Embryonic facial prominence (tissue), 1 donor: ENCODE measurements around the gene ANKRD40.

Source experiments
- DNase-seq: peaks from one replicate; pipeline ENCODE4 v3.0.0-alpha.2; 2016; ENCODE audit errors: extremely low spot score

Gene ANKRD40

DNA sequence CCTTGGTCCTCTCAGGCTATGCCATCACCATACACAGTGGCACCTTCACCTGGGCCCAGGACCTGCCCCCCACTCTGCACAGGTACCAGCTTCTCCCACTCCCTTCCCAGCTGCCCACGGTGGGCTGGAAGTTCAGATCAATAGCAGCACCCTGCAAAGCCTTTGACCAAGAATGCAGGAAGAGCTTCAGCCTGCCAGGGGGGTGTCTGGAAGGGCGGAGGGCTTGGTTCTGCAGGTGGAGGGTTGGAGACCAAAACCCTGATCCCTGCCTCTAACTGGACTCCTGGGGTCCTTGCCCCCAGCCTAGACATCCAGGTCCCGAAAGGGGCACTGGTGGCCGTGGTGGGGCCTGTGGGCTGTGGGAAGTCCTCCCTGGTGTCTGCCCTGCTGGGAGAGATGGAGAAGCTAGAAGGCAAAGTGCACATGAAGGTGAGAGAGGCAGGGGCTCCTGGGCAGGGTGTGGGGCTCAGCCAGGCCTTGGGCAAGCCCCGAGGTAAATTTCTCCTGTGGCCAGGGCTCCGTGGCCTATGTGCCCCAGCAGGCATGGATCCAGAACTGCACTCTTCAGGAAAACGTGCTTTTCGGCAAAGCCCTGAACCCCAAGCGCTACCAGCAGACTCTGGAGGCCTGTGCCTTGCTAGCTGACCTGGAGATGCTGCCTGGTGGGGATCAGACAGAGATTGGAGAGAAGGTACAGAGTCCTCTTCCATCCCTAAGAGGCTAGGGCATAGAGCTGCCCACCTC, 38.7 kb downstream of the ANKRD40 start:
- DNase-seq = no peak

DNA sequence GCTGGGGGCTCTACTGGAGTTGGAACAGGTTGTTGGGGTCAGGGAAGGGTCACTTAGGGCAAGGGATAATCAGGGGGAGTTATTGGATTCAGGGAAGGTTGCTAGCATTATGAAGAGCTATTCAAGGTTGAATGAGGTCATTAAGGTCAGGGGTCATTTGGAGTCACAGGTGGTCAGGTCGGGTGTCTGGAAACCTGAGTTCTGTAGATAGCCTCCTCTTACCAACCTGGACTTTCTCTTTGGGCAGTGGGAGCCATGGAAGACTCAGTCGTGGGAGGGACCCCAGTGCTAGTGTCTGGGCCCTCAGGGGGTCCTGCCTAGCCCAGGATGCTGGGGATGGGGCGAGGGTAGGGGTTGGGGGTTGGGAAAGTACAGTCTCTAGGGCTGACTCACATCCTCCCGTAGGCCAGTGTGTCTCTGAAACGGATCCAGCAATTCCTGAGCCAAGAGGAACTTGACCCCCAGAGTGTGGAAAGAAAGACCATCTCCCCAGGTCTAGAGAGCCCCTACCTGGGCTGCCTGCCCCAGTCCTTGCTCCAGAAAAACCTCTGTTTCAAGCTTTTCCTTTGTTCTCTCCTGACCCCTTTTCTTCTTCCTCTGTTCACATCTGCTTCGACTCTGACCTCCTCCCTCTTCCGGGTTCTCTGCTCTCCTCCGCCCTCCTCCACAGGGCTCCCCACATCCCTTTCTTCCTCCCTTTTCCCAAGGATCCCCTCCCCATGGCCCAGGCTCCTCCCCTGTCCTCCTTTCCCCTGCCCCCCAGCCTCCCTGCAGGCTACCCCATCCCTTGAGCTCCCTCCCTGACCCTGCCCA, 39.5 kb downstream of the ANKRD40 start:
- DNase-seq = no peak

DNA sequence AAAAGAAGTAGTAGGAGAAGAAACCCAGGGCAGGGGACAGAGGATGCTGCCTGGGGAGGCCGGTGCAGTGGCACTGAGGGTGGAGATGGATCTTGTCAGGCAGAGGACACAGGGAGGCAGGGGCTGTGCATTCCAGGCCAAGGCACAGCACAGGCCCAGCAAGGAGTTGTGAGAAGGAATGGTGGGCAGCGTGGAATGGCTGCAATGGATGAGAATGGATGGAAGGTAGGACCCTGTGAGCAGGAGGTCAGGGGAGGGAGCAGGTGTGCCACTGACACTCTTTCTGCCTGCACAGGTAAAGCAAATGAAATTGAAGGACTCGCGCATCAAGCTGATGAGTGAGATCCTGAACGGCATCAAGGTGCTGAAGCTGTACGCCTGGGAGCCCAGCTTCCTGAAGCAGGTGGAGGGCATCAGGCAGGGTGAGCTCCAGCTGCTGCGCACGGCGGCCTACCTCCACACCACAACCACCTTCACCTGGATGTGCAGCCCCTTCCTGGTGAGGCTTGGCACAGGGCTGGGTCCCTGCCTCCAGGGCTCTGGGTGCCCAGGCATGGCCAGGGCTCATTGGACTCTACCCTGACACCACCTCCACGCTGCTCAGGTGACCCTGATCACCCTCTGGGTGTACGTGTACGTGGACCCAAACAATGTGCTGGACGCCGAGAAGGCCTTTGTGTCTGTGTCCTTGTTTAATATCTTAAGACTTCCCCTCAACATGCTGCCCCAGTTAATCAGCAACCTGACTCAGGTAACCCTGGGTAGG, 40.3 kb downstream of the ANKRD40 start:
- no peak for DNase-seq

DNA sequence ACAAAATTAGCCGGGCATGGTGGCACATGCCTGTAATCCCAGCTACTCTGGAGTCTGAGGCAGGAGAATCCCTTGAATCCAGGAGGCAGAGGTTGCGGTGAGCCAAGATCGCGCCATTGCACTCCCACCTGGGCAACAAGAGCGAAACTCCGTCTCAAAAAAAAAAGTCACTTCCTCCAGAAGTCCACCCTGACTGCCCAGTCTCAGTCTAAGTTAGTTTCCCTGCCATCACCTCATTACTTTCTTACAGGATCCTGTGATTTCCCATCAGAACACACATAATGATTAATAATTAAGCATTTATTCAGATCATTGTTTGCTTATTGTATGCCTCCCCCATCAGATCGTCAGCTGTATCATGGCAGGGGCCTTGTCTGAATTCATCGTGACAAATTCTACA, 41.4 kb downstream of the ANKRD40 start:
- no peak for DNase-seq

DNA sequence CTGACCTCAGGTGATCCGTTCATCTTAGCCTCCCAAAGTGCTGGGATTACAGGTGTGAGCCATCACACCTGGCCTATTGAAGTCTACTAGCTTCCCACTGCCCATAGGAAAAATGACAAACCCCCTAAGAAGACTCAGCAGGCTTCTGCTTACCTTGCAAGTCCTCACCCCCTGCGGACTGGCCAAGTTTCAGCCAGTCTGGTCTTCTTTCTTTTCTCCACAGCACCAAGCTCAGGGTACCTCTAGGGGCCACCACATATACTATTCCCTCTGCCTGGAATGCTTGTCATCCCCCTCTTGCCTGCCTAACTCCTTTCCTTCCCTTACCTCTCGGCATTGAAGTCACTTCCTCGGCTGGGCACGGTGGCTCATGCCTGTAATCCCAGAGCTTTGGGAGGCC, 41.9 kb downstream of the ANKRD40 start:
- DNase-seq = no peak

DNA sequence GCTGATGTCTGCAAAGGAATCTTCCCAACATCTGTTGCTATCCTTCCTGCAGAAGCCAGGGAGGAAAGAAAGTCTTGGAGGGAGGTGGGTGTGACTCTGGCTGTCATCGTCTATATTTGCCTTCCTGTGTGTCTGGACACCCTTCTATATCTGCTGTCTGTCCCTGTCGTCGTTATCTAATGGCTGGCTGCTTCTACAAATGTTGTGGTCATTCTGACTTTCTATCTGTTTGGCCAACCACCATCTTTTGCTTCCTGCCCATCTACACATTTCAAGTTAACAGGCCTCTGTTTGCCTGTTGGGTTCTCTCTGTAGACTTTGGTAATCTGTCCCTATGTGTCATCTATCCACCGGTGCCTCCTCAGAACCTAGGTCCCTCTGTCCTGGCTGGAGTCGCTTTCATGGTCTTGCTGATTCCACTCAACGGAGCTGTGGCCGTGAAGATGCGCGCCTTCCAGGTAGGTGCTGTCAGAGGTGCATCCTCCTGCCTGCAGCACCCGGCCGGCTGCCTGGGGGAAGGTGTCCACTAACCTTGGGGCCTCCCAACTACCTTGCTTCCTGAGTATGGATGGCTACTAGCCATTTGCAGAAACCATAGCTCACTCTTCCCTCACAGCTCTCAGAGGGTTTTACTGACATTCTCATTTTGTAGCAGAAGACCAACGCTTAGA, 42.8 kb downstream of the ANKRD40 start:
- DNase-seq = no peak

DNA sequence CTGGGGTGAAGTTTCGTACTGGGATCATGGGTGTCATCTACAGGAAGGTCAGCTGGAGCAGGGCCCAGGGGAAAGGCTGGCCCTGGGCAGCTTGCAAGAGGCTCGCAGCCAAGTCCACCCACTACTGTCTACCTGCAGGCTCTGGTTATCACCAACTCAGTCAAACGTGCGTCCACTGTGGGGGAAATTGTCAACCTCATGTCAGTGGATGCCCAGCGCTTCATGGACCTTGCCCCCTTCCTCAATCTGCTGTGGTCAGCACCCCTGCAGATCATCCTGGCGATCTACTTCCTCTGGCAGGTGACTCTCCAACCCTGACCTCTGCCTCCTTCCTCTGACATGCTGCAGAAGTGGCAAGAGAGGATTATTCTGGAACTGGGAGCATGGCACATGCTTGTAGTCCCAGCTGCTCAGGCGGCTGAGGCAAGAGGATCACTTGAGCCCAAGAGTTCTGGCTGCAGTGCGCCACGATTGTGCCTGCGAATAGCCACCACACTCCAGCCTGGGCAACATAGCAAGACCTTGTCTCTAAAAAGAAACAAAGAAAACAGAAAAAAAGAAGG, 43.8 kb downstream of the ANKRD40 start:
- no peak for DNase-seq

DNA sequence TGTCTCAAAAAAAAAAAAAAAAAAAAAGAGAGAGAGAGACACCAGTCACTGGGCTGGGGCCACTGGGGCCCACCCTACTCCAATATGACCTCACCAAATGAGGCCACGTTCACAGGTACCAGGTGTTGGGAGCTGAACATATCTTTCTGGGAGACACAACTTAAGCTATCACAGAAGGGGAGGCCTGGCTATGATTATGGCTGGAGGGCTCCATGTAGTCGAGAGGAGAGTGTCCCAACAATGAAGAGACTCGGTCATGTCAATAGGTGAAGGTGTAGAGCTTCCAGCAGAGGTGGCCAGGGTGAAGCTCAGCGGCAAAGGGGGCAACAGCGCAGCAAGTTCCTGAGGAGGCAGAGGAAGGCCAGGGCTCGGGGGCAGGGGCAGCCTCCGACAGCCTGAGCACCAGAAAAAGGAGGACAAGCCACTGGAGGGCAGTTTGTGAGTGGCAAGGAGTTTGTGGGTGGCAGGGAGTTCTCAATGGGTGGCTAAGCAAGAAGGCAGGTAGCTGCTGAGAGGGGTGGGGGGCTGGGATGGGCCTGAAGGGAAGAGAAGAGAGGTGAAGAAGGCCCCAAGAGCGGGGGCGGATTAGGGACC, 45.0 kb downstream of the ANKRD40 start:
- no peak for DNase-seq

DNA sequence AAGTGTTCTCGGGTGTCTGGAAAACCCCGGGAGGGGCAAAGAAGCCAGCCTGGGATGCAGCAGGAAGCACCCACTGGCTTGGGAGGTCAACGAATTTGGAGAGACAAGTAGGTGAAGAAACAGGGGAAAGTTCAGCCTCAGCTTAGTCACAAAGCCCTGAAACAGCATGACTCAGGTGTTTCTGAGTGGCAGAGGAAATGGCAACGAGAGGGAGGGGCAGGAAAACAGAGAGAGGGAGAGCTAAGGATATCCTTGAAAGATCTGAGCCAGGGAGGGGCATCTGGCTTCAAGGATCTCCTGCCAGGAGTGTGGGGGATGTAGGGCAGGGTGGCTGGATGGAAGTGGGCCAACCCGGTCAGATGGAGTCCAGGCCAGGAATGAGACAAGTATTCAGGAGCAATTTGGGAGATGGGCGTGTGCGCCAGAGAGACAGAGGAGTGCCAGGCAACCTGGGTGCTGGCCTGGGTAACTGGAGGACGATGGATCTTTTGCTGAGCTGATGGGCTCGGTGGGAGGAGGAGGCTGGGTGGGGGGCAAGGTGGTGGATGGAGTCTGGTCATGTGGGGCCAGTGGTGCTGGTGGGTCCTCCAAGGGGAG, 45.8 kb downstream of the ANKRD40 start:
- DNase-seq = no peak

DNA sequence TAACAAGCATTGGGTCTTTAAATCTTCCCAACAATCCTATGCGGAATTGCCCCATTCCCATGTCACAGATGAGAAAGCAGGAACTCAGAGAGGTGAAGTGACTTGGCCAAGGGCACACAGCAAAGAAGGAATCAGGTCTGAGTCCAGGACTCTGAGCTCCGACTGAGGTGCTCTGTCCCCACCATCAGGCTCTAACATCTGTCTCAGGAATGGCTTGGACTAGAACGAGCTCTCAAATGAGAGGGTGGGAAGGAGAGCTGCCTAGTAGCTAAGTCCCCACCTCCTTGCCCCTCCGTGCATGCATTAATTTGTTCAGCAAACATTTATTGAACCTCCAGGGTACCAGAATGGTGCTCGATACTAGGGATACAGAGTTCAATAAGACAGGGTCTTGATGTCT, 46.4 kb downstream of the ANKRD40 start:
- DNase-seq = no peak

DNA sequence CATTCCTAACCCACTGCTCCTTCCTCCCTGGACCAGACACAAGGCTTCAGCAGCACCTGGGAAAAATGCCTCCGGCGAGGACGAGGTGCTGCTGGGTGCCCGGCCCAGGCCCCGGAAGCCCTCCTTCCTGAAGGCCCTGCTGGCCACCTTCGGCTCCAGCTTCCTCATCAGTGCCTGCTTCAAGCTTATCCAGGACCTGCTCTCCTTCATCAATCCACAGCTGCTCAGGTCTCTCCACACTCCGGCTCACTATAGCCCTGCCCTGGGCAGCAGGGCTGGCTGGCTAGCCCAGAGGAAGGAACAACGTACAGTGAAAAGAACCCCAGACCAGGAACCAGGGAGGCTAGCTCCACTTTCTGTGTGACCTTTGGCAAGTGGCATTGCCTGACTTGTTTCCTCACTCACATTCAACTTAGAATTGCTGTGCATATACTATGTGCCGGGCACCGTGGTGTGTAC, 46.8 kb downstream of the ANKRD40 start:
- DNase-seq = no peak

DNA sequence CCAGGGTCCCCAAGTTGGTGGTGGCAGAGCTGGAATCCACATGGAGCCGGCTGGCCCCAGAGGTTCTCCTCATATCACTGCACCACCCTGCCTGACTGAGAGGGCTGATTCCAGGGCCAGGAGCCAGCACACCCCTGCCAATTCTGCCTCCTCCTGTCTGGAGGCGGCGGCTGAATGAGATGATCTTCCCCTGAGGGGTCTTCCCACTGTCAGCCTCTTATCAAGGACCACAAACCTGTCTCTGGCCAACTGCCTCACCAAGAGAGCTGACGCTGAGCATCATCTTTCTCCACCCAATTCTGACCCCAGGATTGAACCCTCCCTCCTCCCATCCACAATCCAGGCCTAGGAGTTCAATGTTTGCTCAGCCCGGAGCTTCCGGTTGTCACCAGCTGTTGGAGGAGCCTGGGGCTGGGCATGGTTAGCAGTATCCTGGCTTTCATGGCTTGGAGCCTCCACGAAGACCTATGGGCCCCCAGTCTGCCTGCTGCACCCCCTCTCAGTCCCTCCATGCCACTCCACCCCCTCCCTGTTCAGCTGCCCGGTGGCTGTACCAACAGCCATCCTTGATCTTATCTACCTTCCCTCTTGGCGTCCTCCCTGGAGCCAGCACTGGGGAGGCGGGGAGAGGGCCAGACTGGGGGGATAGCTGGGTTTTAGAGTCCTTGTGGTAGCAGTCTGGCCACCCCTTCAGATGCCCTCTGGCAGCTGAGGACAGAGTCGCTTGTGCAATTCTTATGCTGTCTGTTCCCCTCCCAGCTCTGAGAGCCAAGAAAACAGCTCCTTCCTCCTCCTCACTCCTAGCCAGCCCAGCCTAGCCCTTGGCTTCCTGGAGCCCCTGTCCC, 47.5 kb downstream of the ANKRD40 start:
- DNase-seq = no peak

DNA sequence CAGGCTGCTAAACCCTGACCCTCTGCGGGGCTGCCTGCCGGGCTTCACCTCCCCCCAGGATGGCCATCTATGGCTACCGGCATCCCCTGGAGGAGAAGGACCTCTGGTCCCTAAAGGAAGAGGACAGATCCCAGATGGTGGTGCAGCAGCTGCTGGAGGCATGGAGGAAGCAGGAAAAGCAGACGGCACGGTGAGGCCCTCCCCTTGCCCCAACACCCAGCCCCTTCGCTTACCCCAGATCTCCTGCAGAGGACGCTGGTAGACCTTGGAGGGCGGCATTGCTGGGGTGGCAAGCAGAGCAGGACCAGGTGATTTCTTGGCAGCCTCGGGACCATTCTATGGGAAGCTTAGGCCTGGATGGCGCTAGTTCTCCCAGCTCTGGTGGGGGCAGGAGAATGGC, 48.5 kb downstream of the ANKRD40 start:
- no peak for DNase-seq

DNA sequence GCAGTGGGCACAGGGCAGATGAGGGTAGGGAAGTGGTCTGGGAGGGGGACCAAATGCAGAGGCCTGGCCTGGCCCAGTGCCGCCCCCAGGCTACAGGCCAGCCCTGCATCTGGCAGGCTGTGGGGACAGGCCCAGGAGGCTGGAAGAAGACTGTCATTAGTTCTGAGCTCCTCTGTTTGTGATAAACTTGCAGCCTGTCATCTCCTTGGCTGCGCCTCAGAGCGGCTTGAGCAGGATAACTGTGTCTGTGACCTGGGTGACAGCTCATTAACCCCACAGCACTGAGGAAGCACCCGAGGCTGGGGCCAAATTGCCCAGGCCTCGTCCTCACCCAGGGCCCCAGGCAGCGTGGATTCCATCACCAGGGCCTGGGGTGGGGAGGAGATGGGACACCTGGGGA, 49.1 kb downstream of the ANKRD40 start:
- DNase-seq = no peak

DNA sequence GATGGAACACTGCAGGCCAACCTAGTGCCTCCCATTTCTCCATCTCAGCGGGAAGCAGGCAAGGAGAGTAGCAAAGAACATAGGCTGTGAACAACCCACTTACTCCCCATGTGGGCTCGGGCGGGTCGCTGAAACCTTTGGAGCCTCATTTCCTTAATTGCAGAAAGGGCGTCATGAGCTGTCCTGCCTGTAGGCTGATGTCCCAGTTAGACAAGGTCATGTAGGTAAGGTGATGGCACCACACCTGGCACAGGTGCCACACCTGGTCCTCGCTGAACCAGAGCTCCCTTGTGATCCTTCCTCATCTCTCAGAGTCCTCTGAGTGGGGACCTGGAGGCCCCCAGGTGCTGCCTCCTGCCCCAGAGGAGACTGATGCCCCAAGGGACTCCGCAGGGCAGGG, 50.1 kb downstream of the ANKRD40 start:
- DNase-seq = no peak

DNA sequence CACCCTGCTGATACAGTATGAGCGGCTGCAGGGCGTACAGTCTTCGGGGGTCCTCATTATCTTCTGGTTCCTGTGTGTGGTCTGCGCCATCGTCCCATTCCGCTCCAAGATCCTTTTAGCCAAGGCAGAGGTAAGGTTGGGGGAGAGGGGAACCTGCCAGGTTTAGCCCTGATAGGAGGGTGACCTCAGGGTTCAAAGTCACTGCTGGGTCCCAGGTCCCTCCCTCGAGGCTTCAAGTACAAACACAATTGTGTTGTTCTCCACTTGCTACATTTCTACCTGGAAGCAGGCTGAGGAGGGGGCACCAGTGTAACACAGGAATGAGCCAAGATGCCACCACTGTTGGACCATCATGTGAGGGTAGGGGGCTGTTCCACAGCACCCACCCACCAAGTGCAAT, 50.7 kb downstream of the ANKRD40 start:
- no peak for DNase-seq

DNA sequence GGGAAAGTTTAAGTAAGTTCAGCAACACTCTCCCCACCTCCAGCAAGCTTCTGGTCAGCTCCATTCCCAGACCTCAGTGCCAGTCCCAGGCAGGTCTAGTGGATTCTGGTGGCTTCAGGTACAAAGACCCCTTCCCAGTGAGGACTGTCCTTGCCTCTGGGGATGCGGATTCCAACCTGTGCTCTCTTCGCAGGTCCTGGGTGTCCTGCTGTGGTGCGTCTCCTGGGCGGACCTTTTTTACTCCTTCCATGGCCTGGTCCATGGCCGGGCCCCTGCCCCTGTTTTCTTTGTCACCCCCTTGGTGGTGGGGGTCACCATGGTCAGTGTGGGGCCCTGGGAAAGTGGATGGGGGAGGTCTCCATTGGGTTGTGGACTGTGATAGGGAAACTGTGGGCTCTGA, 51.2 kb downstream of the ANKRD40 start:
- no peak for DNase-seq

DNA sequence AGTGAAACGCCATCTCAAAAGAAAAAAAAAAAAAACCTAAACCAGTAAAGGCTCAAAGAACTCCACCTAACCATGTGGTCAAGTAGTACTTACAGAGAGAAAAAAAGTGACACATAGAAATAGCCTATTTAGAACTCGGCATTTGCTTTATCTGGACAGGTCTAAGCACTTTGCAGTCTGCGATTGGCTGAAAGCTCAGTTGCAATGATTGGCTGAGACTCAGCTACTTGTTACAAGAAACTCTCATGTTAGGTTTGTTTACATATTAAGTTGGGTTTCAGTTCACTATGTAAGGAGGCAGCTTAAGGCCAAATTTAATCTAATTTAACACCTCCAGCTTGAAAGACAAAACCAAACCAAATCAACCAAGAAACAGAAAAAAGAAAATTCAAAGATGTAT, 54.0 kb downstream of the ANKRD40 start:
- DNase-seq = no peak

DNA sequence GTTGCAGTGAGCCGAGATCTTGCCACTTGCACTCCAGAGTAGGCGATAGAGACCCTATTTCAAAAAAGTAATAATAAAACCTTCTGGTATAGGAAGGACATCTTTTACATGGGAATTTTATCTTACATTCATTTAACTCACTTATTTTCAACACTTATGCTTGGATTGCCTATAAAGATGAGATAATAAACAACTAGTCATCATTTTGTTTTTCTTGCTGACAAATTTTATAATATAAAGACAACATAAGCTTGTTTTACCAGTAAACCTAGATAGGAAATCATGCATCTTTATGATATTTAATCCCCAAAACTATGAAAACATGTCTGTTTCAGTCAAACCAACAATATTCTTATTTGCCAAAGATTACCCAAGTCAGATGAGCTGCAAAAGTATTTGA, 56.1 kb downstream of the ANKRD40 start:
- no peak for DNase-seq
